WTC11 (cell line): ENCODE data around the gene HDAC9. TPM values are rescaled to one million over a fixed set of nuclear protein-coding genes. Genes with fewer than 3 reads are reported as not detected.

Experiments
- ATAC-seq: fragments of 200-7000 bp; cut with Tn5 transposase; 2 replicates; pipeline ENCODE4 v1.10.0; 2021; ENCODE audit warnings: mild to moderate bottlenecking, moderate library complexity
- CTCF ChIA-PET: fragments of 300-600 bp; sonication (Branson Sonifier 250); formaldehyde crosslinking; loops from one replicate; lab custom pipeline; 2021; ENCODE audit warnings: antibody characterized with exemption; lab: Charles Lee
- POLR2A ChIA-PET: fragments of 350-600 bp; sonication (Branson Sonifier 250); formaldehyde crosslinking; loops from one replicate; lab custom pipeline; 2021; ENCODE audit warnings: antibody characterized with exemption; lab: Charles Lee
- DNase-seq: peaks from one replicate; pipeline ENCODE4 v3.0.0; 2021; ENCODE audit warnings: low spot score
- H3K27ac Mint-ChIP-seq: 2 replicates; pipeline ENCODE4 v1.8.0; 2021; ENCODE audit warnings: mixed read lengths
- H3K27me3 Mint-ChIP-seq: 2 replicates; pipeline ENCODE4 v1.8.0; 2021; ENCODE audit warnings: low read depth, mild to moderate bottlenecking, moderate library complexity, mixed read lengths
- H3K36me3 Mint-ChIP-seq: 2 replicates; pipeline ENCODE4 v1.8.0; 2021; ENCODE audit warnings: mixed read lengths
- H3K4me1 Mint-ChIP-seq: 2 replicates; pipeline ENCODE4 v1.8.0; 2022; ENCODE audit warnings: mixed read lengths
- H3K4me3 Mint-ChIP-seq: 2 replicates; pipeline ENCODE4 v1.8.0; 2021; ENCODE audit warnings: mild to moderate bottlenecking, moderate library complexity, mixed read lengths
- H3K9me3 Mint-ChIP-seq: 2 replicates; pipeline ENCODE4 v1.8.0; 2021; ENCODE audit warnings: mixed read lengths
- AR ChIP-seq: fragments of 250-450 bp; sonication (Bioruptor Pico); IDR thresholded peaks from 2 replicates; pipeline ENCODE4 v1.9.0; 2021; ENCODE audit warnings: mild to moderate bottlenecking
- CDX4 ChIP-seq: fragments of 250-450 bp; sonication (Bioruptor Pico); IDR thresholded peaks from 2 replicates; pipeline ENCODE4 v1.9.0; 2021; ENCODE audit warnings: moderate library complexity, mild to moderate bottlenecking, inconsistent platforms, borderline replicate concordance
- CTCF ChIP-seq: fragments of 200-600 bp; IDR thresholded peaks from 2 replicates; pipeline ENCODE4 v1.8.0; 2022; ENCODE audit warnings: antibody characterized with exemption
- E2F1 ChIP-seq: sonication (generic); formaldehyde crosslinking; IDR thresholded peaks from 2 replicates; pipeline ENCODE4 v1.8.0; 2022; ENCODE audit warnings: mild to moderate bottlenecking, missing genetic modification reagents
- RELA ChIP-seq: sonication (generic); formaldehyde crosslinking; IDR thresholded peaks from 2 replicates; pipeline ENCODE4 v1.8.1; 2022; ENCODE audit warnings: missing genetic modification reagents, mild to moderate bottlenecking, borderline replicate concordance
- RORB ChIP-seq: fragments of 250-450 bp; sonication (Bioruptor Pico); IDR thresholded peaks from 2 replicates; pipeline ENCODE4 v1.9.0; 2021; ENCODE audit warnings: mild to moderate bottlenecking
- SP1 ChIP-seq: sonication (generic); formaldehyde crosslinking; conservative IDR thresholded peaks from 2 replicates; pipeline ENCODE4 v1.8.1; 2022; ENCODE audit warnings: missing genetic modification reagents
- TP53 ChIP-seq: sonication (generic); formaldehyde crosslinking; IDR thresholded peaks from 2 replicates; pipeline ENCODE4 v1.8.1; 2023; ENCODE audit warnings: mild to moderate bottlenecking, missing genetic modification reagents
- ZNF121 ChIP-seq: sonication (generic); formaldehyde crosslinking; IDR thresholded peaks from 2 replicates; pipeline ENCODE4 v1.8.0; 2023; ENCODE audit warnings: missing genetic modification reagents
- ZNF532 ChIP-seq: fragments of 250-450 bp; sonication (Bioruptor Pico); IDR thresholded peaks from 2 replicates; pipeline ENCODE4 v1.9.0; 2021; ENCODE audit warnings: mild to moderate bottlenecking, borderline replicate concordance
- ZNF671 ChIP-seq: fragments of 250-450 bp; sonication (Bioruptor Pico); IDR thresholded peaks from 2 replicates; pipeline ENCODE4 v1.8.0; 2021; ENCODE audit warnings: mild to moderate bottlenecking
- total RNA-seq: library from RNA; stranded (reverse); gene quantifications from 3 replicates; pipeline ENCODE4 v1.2.3, GENCODE V29; 2021
- TF ChIP-seq, protein P1 (sequence below): sonication (generic); formaldehyde crosslinking; IDR thresholded peaks from 2 replicates; pipeline ENCODE4 v1.8.1; 2023; ENCODE audit warnings: mild to moderate bottlenecking, missing genetic modification reagents, borderline replicate concordance
- TF ChIP-seq, protein P2 (sequence below): sonication (generic); formaldehyde crosslinking; IDR thresholded peaks from 2 replicates; pipeline ENCODE4 v1.8.1; 2023; ENCODE audit warnings: mild to moderate bottlenecking, moderate library complexity, missing genetic modification reagents

Gene HDAC9
- total RNA-seq, 1 experiment from 2014 or later = 18.8 TPM

- TF ChIP-seq RORB (no peak), ZNF532 (CRISPR knock-in tag) (no peak), E2F1 (no peak), ZNF121 (CRISPR knock-in tag) (peak; percentile 45; the same call in 1 of the 2 replicates)
- TF ChIP-seq, protein P1, sequence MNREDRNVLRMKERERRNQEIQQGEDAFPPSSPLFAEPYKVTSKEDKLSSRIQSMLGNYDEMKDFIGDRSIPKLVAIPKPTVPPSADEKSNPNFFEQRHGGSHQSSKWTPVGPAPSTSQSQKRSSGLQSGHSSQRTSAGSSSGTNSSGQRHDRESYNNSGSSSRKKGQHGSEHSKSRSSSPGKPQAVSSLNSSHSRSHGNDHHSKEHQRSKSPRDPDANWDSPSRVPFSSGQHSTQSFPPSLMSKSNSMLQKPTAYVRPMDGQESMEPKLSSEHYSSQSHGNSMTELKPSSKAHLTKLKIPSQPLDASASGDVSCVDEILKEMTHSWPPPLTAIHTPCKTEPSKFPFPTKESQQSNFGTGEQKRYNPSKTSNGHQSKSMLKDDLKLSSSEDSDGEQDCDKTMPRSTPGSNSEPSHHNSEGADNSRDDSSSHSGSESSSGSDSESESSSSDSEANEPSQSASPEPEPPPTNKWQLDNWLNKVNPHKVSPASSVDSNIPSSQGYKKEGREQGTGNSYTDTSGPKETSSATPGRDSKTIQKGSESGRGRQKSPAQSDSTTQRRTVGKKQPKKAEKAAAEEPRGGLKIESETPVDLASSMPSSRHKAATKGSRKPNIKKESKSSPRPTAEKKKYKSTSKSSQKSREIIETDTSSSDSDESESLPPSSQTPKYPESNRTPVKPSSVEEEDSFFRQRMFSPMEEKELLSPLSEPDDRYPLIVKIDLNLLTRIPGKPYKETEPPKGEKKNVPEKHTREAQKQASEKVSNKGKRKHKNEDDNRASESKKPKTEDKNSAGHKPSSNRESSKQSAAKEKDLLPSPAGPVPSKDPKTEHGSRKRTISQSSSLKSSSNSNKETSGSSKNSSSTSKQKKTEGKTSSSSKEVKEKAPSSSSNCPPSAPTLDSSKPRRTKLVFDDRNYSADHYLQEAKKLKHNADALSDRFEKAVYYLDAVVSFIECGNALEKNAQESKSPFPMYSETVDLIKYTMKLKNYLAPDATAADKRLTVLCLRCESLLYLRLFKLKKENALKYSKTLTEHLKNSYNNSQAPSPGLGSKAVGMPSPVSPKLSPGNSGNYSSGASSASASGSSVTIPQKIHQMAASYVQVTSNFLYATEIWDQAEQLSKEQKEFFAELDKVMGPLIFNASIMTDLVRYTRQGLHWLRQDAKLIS (CRISPR knock-in tag) = no peak
- TF ChIP-seq, all 79 proteins: peak for 1
- CTCF ChIA-PET = no interaction called here
- H3K27me3 Mint-ChIP-seq = no peaks in the 10 kb centered on the region
Measured at GRCh38 chr7:18511351-18512140, 16.0 kb downstream of the HDAC9 start.

GRCh38 chr7:18513343-18513742, 17.8 kb downstream of the HDAC9 start:
- Mint-ChIP-seq H3K27ac (no peak overlapping the region), H3K36me3 (no peaks in the 10 kb centered on the region), H3K4me3 (no peak overlapping the region), H3K27me3 (no peaks in the 10 kb centered on the region), H3K9me3 (no peaks in the 10 kb centered on the region), H3K4me1 (peaks cover 37% of the 10 kb centered on the region)
- CTCF ChIA-PET = interaction anchor here (0.7 to 2.1 kb wide), 3 partner anchors 153 to 161 kb away, joined by 4 to 6 read pairs (median 5); no protein-coding TSS in a partner anchor
- POLR2A ChIA-PET = interaction anchor here (0.7 kb wide), 1 partner anchor 839 kb away, joined by 3 read pairs; no protein-coding TSS in a partner anchor
- peak; percentile 64 for ATAC-seq
- no peak for DNase-seq
- no peak for TF ChIP-seq SP1 (CRISPR knock-in tag)
- TF ChIP-seq, protein P2, sequence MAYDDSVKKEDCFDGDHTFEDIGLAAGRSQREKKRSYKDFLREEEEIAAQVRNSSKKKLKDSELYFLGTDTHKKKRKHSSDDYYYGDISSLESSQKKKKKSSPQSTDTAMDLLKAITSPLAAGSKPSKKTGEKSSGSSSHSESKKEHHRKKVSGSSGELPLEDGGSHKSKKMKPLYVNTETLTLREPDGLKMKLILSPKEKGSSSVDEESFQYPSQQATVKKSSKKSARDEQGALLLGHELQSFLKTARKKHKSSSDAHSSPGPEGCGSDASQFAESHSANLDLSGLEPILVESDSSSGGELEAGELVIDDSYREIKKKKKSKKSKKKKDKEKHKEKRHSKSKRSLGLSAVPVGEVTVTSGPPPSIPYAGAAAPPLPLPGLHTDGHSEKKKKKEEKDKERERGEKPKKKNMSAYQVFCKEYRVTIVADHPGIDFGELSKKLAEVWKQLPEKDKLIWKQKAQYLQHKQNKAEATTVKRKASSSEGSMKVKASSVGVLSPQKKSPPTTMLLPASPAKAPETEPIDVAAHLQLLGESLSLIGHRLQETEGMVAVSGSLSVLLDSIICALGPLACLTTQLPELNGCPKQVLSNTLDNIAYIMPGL = no peak
- no peak for TF ChIP-seq TP53 (CRISPR knock-in tag)

More at GRCh38 chr7:18511351-18512140, 16.0 kb downstream of the HDAC9 start:
- Mint-ChIP-seq H3K27ac (no peak overlapping the region), H3K4me1 (peaks cover 35% of the 10 kb centered on the region), H3K36me3 (no peaks in the 10 kb centered on the region), H3K9me3 (no peaks in the 10 kb centered on the region), H3K4me3 (no peak overlapping the region)
- DNase-seq (no peak), ATAC-seq (no peak)
- POLR2A ChIA-PET = no interaction called here

GRCh38 chr7:18515067-18515466, 19.5 kb downstream of the HDAC9 start:
- no peak for DNase-seq
- no peak for ATAC-seq
- Mint-ChIP-seq H3K27me3 (no peaks in the 10 kb centered on the region), H3K4me1 (peaks cover 23% of the 10 kb centered on the region), H3K36me3 (no peaks in the 10 kb centered on the region), H3K27ac (peak overlapping the region; percentile 52), H3K4me3 (no peak overlapping the region), H3K9me3 (no peaks in the 10 kb centered on the region)
- CTCF ChIA-PET = interaction anchor here (0.8 to 2.1 kb wide), 4 partner anchors 21 to 162 kb away, joined by 3 to 6 read pairs (median 5); no protein-coding TSS in a partner anchor
- POLR2A ChIA-PET = interaction anchor here (1.5 kb wide), 1 partner anchor 19 kb away, joined by 7 read pairs; the partner anchor contains the start of gene HDAC9
- TF ChIP-seq CDX4 (CRISPR knock-in tag) = no peak
- TF ChIP-seq RELA (CRISPR knock-in tag) = no peak
- no peak for TF ChIP-seq ZNF671 (CRISPR knock-in tag)
- TF ChIP-seq AR (CRISPR knock-in tag) = no peak
- no peak for TF ChIP-seq CTCF
